HTR-8/SVneo (cell line): ENCODE results near the gene CHMP3.
"Not testable (repeated sequence)": the region's sequence is repeated elsewhere in the genome, so short reads cannot be mapped to it uniquely, and the experiment has no call there.

Experiments used
- DNase-seq: peaks from one replicate; pipeline ENCODE4 v3.0.0; 2011; ENCODE audit warnings: low spot score, mixed read lengths; ENCODE audit not compliant: insufficient read length
- FAIRE-seq: peaks from 2 replicates; lab custom pipeline; 2011; peaks lifted over from hg19 to GRCh38; lab: Jason Lieb, UNC

Gene CHMP3

GRCh38 chr2:86552889-86553288 lies 10.4 kb downstream of the CHMP3 start:
- FAIRE-seq = no peak
- DNase-seq = no peak

GRCh38 chr2:86549963-86550725 lies 13.1 kb downstream of the CHMP3 start:
- not testable (repeated sequence) for FAIRE-seq, DNase-seq

- not testable (repeated sequence) for DNase-seq, FAIRE-seq
Observed at GRCh38 chr2:86549440-86549839, 13.8 kb downstream of the CHMP3 start.

GRCh38 chr2:86548913-86549396 lies 14.3 kb downstream of the CHMP3 start:
- not testable (repeated sequence) for DNase-seq, FAIRE-seq

GRCh38 chr2:86548165-86548912 lies 14.9 kb downstream of the CHMP3 start:
- not testable (repeated sequence) for DNase-seq, FAIRE-seq

- not testable (repeated sequence) for FAIRE-seq, DNase-seq
Observed at GRCh38 chr2:86545296-86545924, 17.8 kb downstream of the CHMP3 start.

- not testable (repeated sequence) for DNase-seq, FAIRE-seq
Observed at GRCh38 chr2:86544278-86545099, 18.8 kb downstream of the CHMP3 start.

- DNase-seq (no peak), FAIRE-seq (no peak)
Observed at GRCh38 chr2:86543793-86544192, 19.4 kb downstream of the CHMP3 start.

- DNase-seq = no peak
- FAIRE-seq = no peak
Observed at GRCh38 chr2:86543335-86543734, 19.9 kb downstream of the CHMP3 start.

- FAIRE-seq (no peak), DNase-seq (no peak)
Observed at GRCh38 chr2:86542814-86543213, 20.4 kb downstream of the CHMP3 start.

- no peak for FAIRE-seq
- DNase-seq = no peak
Observed at GRCh38 chr2:86541334-86541733, 21.9 kb downstream of the CHMP3 start.

- DNase-seq (no peak), FAIRE-seq (no peak)
Observed at GRCh38 chr2:86533589-86533988, 29.7 kb downstream of the CHMP3 start.

GRCh38 chr2:86525421-86526340 lies 37.6 kb downstream of the CHMP3 start:
- FAIRE-seq (no peak), DNase-seq (no peak)

GRCh38 chr2:86523491-86523890 lies 39.8 kb downstream of the CHMP3 start:
- DNase-seq (no peak), FAIRE-seq (no peak)

GRCh38 chr2:86522711-86523110 lies 40.5 kb downstream of the CHMP3 start:
- DNase-seq (no peak), FAIRE-seq (peak; percentile 13)

- FAIRE-seq = no peak
- DNase-seq = no peak
Observed at GRCh38 chr2:86521922-86522321, 41.3 kb downstream of the CHMP3 start.

- DNase-seq (no peak), FAIRE-seq (no peak)
Observed at GRCh38 chr2:86520153-86520552, 43.1 kb downstream of the CHMP3 start.

- FAIRE-seq (no peak), DNase-seq (no peak)
Observed at GRCh38 chr2:86519349-86519748, 43.9 kb downstream of the CHMP3 start.

GRCh38 chr2:86518481-86518880 lies 44.8 kb downstream of the CHMP3 start:
- DNase-seq = peak; percentile 12
- no peak for FAIRE-seq
